HG03469 (cell line): Measurements from ENCODE around the gene LHFPL2.
"Not testable (repeated sequence)": the region's sequence is repeated elsewhere in the genome, so short reads cannot be mapped to it uniquely, and the experiment has no call there.

Experiments used
- ATAC-seq: cut with Tn5 transposase; IDR thresholded peaks from one replicate; pipeline ENCODE4 v1.9.1; 2021; ENCODE audit warnings: mild to moderate bottlenecking, moderate library complexity, moderate number of reproducible peaks; ENCODE audit not compliant: unreplicated experiment

The LHFPL2 gene

GRCh38 chr5:78666975-78667374 lies 18.4 kb upstream of the LHFPL2 start:
- ATAC-seq, result not testable (repeated sequence)

- ATAC-seq, result no peak
Observed at GRCh38 chr5:78666041-78666444, 17.5 kb upstream of the LHFPL2 start.

GRCh38 chr5:78665534-78665933 lies 17.0 kb upstream of the LHFPL2 start:
- ATAC-seq, result no peak

- no peak for ATAC-seq
Observed at GRCh38 chr5:78662323-78662722, 13.8 kb upstream of the LHFPL2 start.

GRCh38 chr5:78661691-78662090 lies 13.1 kb upstream of the LHFPL2 start:
- ATAC-seq, result no peak

GRCh38 chr5:78661044-78661443 lies 12.5 kb upstream of the LHFPL2 start:
- no peak for ATAC-seq

GRCh38 chr5:78660401-78660800 lies 11.8 kb upstream of the LHFPL2 start:
- no peak for ATAC-seq

- no peak for ATAC-seq
Observed at GRCh38 chr5:78659714-78660113, 11.1 kb upstream of the LHFPL2 start.

- ATAC-seq, result no peak
Observed at GRCh38 chr5:78659114-78659513, 10.5 kb upstream of the LHFPL2 start.

- no peak for ATAC-seq
Observed at GRCh38 chr5:78657201-78657600, 8.6 kb upstream of the LHFPL2 start.

- no peak for ATAC-seq
Observed at GRCh38 chr5:78655746-78656290, 7.2 kb upstream of the LHFPL2 start.

GRCh38 chr5:78654386-78654785 lies 5.8 kb upstream of the LHFPL2 start:
- ATAC-seq, result no peak

- ATAC-seq, result no peak
Observed at GRCh38 chr5:78653681-78654366, 5.3 kb upstream of the LHFPL2 start.

GRCh38 chr5:78653031-78653430 lies 4.5 kb upstream of the LHFPL2 start:
- ATAC-seq, result no peak

- ATAC-seq, result no peak
Observed at GRCh38 chr5:78651468-78651867, 2.9 kb upstream of the LHFPL2 start.

- ATAC-seq, result no peak
Observed at GRCh38 chr5:78650531-78650930, 2.0 kb upstream of the LHFPL2 start.

GRCh38 chr5:78649861-78650496 lies 1.4 kb upstream of the LHFPL2 start:
- no peak for ATAC-seq

- ATAC-seq, result no peak
Observed at GRCh38 chr5:78649211-78649695, 681 bp upstream of the LHFPL2 start.

- no peak for ATAC-seq
Observed at GRCh38 chr5:78647838-78648358, 674 bp downstream of the LHFPL2 start.

GRCh38 chr5:78647351-78647818 lies 1.2 kb downstream of the LHFPL2 start:
- no peak for ATAC-seq

- no peak for ATAC-seq
Observed at GRCh38 chr5:78644741-78645300, 3.8 kb downstream of the LHFPL2 start.

- ATAC-seq, result no peak
Observed at GRCh38 chr5:78644129-78644528, 4.4 kb downstream of the LHFPL2 start.
